ENCODE results near the gene TBC1D5.
"Not testable (repeated sequence)": the region's sequence is repeated elsewhere in the genome, so short reads cannot be mapped to it uniquely, and the experiment has no call there.

GRCh38 chr3:17532446-17532845 is 210.0 kb downstream of the TBC1D5 start:
- not testable (repeated sequence) for TF ChIP-seq EZH2 (IDR thresholded peaks at IDR 0.05; ENCODE audit: borderline replicate concordance, low read length); CTCF (conservative IDR thresholded peaks at IDR 0.05 in 1 of 2, IDR thresholded peaks at IDR 0.05 in 1 of 2; ENCODE audit: extremely low read depth in 1 of 2, insufficient read depth in 1 of 2, low read depth in 1 of 2, low read length in 2 of 2)

Measured in mammary epithelial cell (primary cell).